OCI-LY1 (cell line): ENCODE results near the gene GPR3.

Source experiments
- CTCF ChIP-seq: fragments of 200-600 bp; sonication (generic), shearing (Covaris generic); IDR thresholded peaks from 2 replicates; pipeline ENCODE4 v1.5.1; 2017; ENCODE audit warnings: mild to moderate bottlenecking, antibody characterized with exemption, low read length, moderate library complexity, mixed read lengths
- EZH2 ChIP-seq: fragments of 200-600 bp; sonication (generic), shearing (Covaris generic); IDR thresholded peaks from 2 replicates; pipeline ENCODE4 v1.8.0; 2017; ENCODE audit warnings: borderline replicate concordance, mixed run types, mild to moderate bottlenecking, antibody characterized with exemption, low read length, moderate library complexity, mixed read lengths

DNA sequence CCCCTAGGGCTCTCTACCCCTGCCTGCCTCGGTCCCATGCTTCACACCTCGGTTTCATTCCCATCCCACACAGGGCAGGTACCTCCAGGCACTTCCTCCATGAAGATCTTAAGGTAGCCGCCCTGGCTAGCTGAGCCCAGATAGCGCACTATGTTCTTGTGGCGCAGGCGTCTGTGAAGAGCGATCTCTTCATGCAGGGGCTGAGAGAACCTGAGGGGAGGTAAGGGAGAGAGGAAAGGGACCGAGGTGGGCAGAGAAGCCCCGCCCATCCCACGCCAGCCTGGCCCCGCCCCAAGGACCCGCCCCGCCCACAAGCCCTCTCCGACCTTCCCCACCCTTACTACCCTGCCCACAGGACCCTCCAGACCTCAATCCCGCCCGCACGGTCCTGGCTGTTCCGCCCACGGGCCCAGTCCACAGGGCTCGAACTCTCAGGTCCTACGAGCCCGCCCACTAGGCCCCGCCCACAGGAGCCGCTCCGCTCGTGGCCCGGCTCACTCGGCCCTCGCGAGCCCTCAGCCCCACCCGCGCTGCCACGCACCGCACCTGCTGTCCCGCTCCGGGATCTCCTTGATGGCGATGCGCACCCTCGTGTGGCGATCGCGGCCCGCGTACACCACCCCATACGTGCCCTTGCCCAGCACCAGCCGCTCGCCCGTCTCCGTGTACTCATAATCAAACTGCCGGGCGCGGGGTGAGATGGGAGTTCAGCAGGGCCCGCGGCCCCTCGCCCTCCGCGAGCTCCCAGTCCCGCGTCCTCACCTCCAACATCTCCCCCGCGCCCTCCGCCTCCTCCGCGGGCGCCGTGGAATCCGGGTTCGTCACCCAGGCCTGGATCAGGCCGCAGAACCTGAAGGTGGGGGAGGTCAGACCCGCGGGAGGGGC, 32.0 kb upstream of the GPR3 start:
- no peak for TF ChIP-seq CTCF
- no peak for TF ChIP-seq EZH2
